HG02973 (cell line): ENCODE data around the gene KCNK7.

Experiments used
- ATAC-seq: cut with Tn5 transposase; IDR thresholded peaks from one replicate; pipeline ENCODE4 v1.9.1; 2021; ENCODE audit warnings: moderate library complexity; ENCODE audit not compliant: unreplicated experiment

KCNK7 gene

DNA sequence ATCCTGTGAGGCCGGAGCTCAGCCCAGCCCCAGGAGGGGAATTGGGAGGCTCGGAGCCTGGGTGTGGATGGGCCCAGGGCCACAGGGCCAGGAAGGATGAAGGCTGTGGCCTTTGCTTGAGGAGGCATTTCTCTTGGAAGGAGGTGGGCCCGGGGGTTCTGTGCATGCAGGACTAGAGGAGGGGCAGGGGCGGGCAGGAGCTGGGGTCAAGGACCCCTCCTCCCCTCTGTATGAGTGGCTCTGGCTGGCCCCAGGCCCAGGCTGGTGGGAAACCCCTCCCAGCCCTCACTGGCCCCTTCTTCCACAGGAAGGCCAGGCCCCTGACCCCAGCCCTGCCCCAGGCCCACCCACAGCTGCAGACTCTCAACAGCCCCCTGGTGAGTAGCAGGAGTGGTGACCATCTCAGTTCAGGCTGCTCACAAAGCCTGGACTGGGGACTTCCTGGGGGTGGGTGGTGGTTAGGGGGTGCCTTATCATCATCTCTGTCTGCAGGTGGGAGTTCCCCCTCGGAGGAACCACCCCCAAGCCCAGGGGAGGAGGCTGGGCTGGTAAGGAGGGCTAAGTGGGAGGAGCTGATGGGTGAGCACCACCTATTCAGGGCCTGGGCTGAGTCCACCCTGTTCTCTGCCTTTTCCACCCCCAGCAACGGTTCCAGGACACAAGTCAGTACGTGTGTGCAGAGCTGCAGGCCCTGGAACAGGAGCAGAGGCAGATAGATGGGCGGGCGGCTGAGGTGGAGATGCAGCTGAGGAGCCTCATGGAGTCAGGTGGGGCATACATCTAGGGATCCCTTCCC lies 6.0 kb downstream of the KCNK7 start:
- ATAC-seq, result no peak

DNA sequence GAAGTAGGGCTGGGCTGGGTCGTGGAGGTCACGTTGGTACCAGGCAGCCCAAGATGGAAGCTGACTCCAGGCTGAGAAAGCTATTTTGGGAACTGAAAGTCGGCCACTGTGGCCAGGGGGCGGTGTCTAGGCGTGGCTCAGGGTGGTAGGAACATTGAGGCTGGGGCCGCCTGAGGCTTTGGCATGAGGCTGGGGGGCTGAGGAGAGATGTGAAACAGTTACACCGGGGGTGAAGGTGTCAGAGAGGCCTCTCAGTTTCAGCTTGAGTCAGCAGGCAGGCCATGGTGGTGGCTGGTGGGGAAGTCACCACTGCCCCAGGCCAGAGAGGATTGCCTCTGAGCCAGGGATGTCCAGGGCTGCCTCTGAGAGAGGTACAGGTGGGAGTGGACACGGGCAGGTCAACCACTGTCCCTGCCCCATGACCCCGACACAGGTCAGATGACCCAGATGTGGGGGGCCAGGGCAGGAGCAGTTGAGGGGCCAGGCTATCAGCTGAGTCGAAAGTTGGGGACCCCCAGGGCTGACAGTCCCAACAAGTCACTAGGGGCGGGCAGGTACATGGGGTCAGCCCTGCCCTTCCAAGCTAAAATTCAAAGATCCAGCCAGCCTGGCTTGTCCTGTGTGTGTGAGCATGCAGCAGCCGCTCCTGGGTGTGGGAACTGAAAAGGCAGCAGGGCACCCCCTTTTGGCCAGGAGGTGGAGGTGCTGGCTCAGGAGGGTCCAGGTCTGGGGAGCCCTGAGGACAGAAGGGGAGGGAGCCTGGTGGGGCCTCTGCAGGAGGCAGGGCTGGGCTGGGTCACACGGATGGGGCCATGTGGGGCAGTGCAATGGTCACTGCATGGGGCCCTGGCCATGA lies 7.2 kb downstream of the KCNK7 start:
- ATAC-seq, result peak; percentile 63

DNA sequence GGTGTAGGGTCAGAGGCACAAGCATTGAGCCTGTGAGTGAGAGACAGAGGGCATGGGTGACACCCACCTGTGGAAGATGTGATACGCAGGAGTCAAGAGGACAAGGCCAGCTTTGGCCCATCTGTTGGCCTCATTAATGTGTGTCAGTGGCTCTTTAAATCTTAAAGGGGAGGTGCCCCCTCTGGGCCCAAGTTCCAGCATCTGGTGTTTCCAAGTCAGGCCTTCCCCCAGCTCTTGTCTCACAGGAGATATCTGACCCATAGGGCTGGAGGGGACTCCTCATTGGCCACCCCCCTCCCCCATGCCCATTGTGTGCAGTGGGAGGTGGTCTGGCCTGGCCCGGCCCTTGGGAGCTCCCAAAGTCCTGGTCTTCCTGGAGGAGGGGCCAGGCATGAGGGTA lies 8.9 kb downstream of the KCNK7 start:
- ATAC-seq, result no peak

DNA sequence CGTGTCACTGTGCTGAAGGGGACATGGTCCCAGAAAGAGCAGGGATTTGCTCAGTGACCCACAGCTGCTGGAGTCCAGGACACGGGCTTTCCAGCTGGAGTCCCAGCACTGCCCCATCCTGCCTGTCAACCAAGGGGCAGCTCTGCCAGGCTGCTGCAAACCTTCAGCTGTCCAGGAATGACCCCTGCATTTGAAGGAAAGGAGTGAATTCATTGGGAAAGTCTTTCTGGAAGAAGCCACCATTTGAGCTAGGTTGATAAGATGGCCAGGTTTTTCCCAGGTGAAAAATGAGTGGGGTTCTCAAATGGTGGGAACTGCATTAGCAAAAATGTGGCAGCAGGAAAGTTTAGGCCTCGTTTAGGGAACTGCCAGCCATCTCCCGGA lies 9.4 kb downstream of the KCNK7 start:
- ATAC-seq, result no peak

DNA sequence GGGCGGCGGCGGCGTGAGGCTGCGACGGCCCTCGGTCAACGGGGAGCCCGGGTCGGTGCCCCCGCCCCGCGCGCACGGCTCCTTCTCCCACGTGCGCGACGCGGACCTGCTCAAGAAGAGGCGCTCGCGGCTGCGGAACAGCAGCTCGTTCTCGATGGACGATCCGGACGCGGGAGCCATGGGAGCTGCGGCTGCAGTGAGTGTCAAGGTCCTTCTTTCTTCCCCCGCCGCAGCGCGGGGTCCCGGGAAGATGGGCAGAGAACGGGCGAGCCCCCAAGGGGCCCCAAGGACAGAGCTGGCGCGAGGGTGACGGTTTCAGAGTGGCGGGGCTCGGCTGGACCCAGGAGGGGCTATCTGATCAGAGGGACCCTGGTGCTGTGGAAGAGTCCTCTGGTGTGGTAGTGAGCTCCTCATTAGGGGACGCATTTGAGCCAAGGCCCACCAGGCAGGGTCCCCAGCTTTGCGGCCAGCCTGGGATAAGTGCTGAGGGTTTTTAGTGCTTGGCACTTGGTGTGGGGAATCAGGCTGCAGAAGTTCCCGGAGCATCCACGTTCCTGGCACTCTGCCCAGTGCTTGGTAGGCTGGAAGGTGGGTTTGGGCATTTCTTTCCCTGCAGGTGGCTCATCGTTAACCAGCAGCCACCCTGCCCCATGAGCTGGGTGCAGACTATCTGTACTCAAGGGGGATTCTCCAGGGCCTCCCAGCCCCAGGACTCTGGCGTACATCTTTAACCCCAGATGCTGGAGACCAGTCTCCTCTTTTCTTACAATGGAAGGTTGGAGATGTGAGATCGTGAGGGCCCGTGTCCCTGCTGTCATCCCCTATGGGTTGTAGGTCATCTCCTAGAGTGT lies 10.0 kb downstream of the KCNK7 start:
- no peak for ATAC-seq

DNA sequence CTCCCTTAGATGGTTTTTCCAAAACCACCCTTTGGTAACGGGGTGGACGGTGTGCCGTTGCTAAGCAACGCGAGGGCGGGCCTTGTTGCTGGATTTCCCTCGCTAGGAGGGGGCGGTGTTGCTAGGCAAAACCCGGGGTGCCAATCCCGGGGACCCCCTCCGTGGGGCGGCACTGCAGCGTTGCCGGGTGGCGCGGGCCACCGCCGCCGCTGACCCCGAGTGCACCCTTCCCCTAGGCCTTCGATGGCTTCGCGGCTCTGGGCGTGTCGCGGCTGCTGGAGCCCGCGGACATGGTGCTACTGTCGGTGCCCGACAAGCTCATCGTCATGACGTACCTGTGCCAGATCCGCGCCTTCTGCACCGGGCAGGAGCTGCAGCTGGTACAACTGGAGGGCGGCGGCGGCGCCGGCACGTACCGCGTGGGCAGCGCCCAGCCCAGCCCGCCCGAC lies 10.9 kb downstream of the KCNK7 start:
- no peak for ATAC-seq

DNA sequence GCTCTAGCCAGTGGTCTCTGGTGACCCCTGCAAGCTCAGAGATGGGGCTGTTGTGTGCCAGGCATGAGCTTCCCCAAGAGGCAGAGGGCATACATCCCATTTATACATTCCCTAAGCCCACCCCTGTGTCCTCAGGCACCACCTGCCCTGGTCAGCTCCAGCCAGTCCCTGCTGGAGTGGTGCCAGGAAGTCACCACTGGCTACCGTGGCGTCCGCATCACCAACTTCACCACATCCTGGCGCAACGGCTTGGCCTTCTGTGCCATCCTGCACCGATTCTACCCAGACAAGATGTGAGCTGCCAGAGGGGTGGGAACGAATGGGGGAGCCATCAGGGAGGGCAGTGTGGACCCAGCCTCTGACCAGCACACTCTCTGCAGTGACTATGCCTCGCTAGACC lies 11.5 kb downstream of the KCNK7 start:
- no peak for ATAC-seq

DNA sequence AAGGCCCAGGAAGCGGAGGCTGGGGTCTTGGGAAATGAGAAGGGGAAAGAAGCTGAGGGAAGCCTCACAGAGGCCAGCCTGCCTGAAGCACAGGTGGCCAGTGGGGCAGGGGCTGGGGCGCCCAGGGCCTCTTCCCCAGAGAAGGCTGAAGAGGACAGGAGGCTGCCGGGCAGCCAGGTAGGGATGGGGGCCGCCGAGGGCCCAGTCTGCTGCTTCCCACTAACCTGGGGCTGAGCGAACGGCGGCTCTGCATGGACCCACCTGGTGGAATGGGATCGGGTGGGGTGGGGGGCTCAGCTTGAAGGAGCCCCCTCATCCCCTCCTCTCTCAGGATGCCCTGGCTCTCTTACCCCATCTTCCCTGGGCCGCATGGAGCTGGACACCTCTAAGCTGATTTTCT lies 12.0 kb downstream of the KCNK7 start:
- no peak for ATAC-seq

DNA sequence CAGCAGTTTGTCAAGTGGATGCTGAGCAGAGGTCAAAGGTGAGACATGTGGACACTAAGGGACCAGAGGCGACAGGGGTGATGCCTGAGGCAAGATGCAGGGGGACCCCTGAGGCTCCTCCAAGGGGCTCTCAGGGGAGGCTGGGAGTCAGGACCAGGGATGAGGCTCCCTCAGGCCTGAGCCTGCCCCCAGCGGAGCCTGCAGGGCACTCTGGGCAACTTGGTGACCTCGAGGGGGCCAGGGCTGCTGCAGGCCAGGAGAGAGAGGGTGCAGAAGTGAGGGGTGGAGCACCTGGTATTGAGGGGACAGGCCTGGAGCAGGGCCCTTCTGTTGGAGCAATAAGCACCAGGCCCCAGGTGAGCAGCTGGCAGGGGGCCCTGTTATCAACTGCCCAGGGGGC lies 13.7 kb downstream of the KCNK7 start:
- no peak for ATAC-seq

DNA sequence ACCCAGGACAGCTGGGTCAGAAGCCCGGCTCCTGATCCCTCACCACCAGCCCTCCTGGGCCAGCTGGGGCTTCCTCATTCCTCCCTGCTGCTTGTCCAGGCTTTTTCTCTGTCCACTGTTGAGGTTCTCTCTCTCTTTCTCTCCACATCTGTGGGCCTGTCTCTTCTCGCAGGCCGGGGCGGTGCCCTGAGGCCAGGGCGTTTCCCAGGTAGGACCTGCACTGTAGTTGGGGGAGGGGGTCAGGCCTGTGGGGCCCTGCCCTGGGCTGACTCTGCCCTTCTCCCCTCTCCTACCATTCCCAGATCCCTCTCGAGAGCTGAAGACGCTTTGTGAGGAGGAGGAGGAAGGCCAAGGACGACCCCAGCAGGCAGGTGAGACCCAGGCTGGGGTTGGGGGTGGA lies 14.8 kb downstream of the KCNK7 start:
- ATAC-seq, result no peak

DNA sequence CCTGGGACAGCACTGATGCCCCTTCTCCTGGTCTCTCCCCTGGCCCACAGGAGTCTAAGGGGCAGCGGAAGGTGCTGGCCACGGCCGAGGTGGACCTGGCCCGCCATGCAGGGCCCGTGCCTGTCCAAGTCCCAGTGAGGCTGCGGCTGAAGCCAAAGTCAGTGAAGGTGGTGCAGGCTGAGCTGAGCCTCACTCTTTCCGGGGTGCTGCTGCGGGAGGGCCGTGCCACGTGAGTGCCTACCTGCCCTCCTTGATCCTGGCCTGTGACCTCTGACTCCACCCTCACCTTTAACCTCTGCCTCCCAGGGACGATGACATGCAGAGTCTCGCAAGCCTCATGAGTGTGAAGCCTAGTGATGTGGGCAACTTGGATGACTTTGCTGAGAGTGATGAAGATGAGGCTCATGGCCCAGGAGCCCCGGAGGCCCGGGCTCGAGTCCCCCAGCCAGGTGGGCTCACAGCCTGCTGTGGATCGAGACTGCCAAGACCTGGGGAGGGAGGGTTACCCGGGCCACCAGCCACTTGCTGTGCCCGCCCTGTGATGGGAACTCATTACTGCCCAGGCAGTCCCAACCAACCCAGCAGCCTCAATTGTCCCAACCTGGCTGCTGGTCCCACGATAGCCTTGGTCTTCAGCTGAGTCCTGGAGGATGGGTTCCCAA lies 15.4 kb downstream of the KCNK7 start:
- no peak for ATAC-seq

DNA sequence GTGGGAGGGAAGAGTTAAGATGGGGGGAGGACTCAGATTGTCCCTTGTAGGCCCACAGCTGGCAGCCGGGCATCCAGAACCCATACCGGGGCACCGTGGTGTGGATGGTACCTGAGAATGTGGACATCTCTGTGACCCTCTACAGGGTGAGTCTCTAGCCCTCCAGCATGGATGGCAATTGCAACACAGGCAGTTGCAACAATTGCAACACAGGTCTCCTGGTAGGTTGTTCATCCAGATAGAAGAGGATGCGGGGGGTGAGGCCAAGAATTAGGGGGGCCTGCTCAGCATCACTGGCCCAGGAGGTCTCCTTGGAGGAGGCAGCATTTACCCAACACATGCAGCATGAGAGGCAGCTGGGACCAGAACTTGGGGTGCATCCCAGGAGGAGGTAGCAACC lies 16.3 kb downstream of the KCNK7 start:
- ATAC-seq, result no peak

DNA sequence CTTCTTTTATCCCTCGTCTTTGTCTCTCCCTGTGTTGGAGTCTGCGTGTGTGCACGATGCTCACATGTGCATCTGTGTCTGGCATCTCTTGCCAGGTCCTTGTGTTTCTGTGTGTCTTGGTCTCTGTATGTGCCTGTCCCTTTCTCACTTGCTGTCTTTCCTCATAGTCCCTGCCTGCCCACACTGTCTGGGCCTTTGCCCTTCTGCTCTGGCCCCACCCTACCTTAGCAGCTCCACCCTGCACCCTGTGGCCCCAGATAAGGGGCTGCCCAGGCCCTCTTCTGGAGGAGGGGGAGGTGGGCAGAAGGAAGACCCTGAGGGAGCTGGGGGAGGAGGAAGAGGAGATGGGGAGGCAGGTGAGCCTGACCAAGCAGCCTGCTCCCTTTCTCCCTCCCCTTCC lies 16.9 kb downstream of the KCNK7 start:
- no peak for ATAC-seq

DNA sequence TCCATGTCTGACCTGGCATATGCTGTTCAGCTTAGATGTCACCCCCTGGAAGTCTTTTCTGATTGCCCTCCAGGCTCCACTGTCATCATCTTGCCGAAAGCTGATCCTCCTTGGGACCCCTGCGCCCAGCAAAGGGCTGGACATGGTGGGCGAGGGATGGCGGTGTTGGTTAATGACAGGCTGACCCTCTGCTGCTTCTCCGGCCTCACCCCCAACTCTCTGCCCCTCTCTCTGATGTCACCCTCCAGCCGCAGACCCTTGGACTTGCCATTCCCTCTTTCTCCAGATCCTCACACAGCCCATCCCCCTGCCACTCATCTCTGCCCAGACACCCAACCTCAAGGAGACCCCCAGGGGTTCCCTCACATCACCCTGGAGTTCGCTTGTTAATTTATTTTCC lies 17.5 kb downstream of the KCNK7 start:
- no peak for ATAC-seq

DNA sequence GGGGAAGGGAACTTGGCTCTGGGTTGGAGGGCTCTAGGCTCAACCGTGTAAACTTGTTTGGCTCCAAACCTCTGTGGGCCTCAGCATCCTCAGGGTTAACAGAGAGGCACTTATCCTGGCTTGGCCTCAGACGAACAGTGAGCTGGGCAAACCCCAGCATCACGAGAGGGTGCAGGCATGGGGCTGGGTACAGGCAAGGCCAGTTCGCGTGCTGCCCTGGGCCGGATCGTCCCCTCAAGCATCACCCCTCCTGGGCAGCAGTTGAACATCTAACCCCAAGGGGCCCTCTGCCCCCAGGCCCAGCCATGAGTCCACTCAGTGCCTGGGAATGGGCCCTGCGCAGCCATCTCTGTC lies 17.9 kb downstream of the KCNK7 start:
- ATAC-seq, result no peak

DNA sequence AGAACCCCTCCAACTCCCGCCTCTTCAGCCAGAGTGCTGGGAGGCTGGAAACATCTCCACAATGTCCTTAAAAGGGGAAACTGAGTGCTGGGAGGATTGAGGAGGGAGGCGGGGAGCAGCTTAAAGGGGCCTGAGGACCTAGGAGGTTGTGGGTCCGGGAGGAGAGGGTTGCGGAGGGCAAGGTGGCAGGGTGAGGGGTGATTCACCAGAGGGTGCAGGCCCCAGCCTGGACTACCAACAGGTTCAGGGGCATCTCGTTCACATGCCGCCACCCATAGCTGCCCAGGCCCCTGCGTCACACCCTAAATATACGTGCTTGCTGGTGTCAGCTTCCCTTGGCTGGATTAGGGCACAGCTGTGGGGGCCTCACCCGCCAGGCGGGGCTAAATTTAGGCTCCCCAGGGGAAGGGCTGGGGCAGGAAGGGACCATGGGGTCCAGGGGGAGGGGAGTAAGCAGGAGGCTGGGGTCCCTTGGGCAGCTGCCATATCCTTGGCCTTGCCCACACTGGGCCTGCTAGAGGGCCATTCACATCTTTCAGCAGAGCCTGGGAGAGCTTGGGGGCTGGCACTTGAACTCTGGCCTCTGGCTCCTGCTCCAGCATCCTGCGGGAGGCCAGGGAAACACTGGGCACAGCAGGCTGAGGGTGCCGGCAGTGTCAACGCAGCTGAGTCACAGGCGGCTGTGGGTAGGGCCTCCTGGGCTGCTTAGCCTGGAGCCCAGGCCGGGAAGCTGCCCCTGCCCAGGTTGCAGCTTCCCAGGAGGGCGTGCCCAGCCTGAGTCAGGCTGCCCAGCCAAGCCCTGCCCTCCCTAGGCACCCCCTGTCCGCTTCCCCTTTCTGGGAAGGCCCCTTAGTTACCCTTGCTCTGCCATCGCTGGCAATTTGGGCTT lies 18.5 kb downstream of the KCNK7 start:
- ATAC-seq, result no peak

DNA sequence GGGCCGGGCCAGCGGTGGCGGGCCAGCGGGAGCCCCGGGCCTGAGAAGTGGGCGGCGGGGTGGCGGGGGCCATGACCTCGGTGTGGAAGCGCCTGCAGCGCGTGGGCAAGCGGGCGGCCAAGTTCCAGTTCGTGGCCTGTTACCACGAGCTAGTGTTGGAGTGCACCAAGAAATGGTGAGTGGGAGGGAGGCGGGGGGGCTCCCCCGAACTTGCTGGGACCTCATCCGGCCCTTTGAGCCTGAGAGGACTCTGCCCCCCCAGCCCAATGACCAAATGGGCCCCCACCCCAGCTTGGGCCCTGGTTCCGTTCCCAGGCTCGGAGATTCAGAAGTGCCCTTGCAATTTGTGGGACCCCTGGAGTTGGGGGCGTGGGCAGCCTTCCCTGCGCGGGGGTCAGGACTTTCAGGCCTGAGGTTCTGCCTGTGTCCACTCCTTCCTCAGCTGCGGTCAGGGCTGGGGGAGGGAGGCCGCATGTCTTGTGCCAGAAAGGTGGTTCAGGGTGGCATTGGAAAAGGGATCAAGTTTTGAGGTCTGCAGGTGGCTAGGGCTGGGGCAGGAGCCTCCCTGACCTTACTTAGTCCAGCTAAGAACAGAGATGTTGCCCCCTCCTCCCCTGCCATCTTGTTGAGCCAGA lies 19.3 kb downstream of the KCNK7 start:
- no peak for ATAC-seq

DNA sequence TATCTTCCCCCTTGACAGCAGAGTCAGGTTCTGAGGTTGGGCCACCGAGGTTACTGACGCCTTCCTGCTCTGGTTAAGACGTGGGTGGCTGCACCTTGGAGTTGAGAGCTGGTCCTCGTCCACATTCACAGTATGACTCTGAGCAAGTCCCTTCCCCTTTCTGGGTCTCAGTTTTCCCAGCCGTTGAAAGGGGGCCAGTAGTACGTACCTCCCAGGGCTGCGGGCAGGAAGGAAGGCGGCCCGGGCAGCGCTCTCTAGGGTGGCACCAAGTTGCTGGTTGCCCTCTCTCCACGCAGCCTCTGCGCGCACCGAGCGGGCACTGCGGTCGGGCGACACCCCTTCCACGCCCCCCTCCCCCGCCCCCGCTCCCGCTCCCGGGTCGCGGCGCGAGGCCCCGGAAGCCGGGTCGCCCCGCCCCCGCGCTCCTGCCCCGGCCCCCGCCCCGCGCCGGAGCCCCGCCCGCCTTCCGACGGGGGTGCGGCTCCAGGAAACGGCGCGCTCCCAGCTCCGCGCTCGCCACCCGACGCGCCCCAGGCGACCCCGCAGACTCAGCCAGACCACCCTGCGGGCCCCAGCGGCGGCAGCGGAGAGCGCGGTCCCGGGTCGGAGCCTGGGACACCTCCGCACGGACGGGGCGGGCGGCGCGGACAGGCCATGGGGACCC lies 19.9 kb downstream of the KCNK7 start, which contains the start of gene EHBP1L1:
TSS of gene EHBP1L1 (plus strand) at position 486 of the 664 bp plus-strand sequence. CDS start 250 bp downstream, outside the sequence.
- ATAC-seq, result no peak
